COLO829 (cell line): ENCODE results near the gene ASCC1.
"Not testable (repeated sequence)": the region's sequence is repeated elsewhere in the genome, so short reads cannot be mapped to it uniquely, and the experiment has no call there.

Experiments used
- DNase-seq: peaks from one replicate; pipeline ENCODE4 v3.0.0; 2012; ENCODE audit warnings: low spot score

Gene ASCC1

GRCh38 chr10:72170263-72170662, 45.8 kb downstream of the ASCC1 start:
- DNase-seq, result no peak

GRCh38 chr10:72167118-72167517, 49.0 kb downstream of the ASCC1 start:
- no peak for DNase-seq

GRCh38 chr10:72164617-72165016, 51.5 kb downstream of the ASCC1 start:
- DNase-seq, result no peak

- DNase-seq, result no peak
These were observed 53.1 kb downstream of the ASCC1 start for GRCh38 chr10:72162978-72163377.

- no peak for DNase-seq
These were observed 57.9 kb downstream of the ASCC1 start for GRCh38 chr10:72158176-72158575.

- no peak for DNase-seq
These were observed 59.9 kb downstream of the ASCC1 start for GRCh38 chr10:72156223-72156622.

- peak; percentile 18 for DNase-seq
These were observed 63.8 kb downstream of the ASCC1 start for GRCh38 chr10:72152286-72152685.

- DNase-seq, result not testable (repeated sequence)
These were observed 65.2 kb downstream of the ASCC1 start for GRCh38 chr10:72150746-72151478.

GRCh38 chr10:72147324-72147584, 68.8 kb downstream of the ASCC1 start:
- DNase-seq, result not testable (repeated sequence)

GRCh38 chr10:72146559-72147323, 69.3 kb downstream of the ASCC1 start:
- peak; percentile 12 for DNase-seq

GRCh38 chr10:72146071-72146470, 70.0 kb downstream of the ASCC1 start:
- DNase-seq, result no peak

GRCh38 chr10:72145657-72146056, 70.4 kb downstream of the ASCC1 start:
- no peak for DNase-seq

GRCh38 chr10:72140850-72141249, 75.2 kb downstream of the ASCC1 start:
- no peak for DNase-seq

GRCh38 chr10:72140174-72140573, 75.9 kb downstream of the ASCC1 start:
- no peak for DNase-seq

GRCh38 chr10:72137583-72137982, 78.5 kb downstream of the ASCC1 start:
- DNase-seq, result no peak

- DNase-seq, result not testable (repeated sequence)
These were observed 79.9 kb downstream of the ASCC1 start for GRCh38 chr10:72136225-72136624.

- no peak for DNase-seq
These were observed 81.0 kb downstream of the ASCC1 start for GRCh38 chr10:72134785-72135767.

- no peak for DNase-seq
These were observed 82.6 kb downstream of the ASCC1 start for GRCh38 chr10:72133517-72133916.

GRCh38 chr10:72132854-72133253, 83.2 kb downstream of the ASCC1 start:
- no peak for DNase-seq

GRCh38 chr10:72127571-72127970, 88.5 kb downstream of the ASCC1 start:
- DNase-seq, result no peak

GRCh38 chr10:72126872-72127232, 89.2 kb downstream of the ASCC1 start:
- no peak for DNase-seq

- DNase-seq, result no peak
These were observed 89.7 kb downstream of the ASCC1 start for GRCh38 chr10:72126184-72126871.
